Measurements from ENCODE around the gene OR11L1.

DNA sequence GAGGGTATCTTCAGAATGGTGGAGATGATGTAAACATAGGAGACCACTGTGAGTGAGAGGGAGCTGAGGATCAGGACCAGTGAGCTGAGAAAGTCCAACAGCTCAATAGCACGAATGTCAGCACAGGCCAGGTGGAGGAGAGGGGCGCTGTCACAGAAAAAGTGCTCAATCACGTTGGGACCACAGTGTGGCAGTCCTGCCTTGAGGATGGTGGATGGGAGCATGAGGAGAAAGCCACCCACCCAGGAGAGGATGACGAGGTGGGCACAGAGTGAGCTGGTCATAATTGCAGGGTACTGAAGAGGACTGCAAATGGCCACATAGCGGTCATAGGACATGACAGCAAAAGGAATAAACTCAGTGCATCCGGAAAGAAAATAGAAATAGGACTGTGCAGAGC, 8.1 kb downstream of the OR11L1 start:
- no peak for TF ChIP-seq POLR2A (IDR thresholded peaks at IDR 0.05)
- TF ChIP-seq, protein P1, sequence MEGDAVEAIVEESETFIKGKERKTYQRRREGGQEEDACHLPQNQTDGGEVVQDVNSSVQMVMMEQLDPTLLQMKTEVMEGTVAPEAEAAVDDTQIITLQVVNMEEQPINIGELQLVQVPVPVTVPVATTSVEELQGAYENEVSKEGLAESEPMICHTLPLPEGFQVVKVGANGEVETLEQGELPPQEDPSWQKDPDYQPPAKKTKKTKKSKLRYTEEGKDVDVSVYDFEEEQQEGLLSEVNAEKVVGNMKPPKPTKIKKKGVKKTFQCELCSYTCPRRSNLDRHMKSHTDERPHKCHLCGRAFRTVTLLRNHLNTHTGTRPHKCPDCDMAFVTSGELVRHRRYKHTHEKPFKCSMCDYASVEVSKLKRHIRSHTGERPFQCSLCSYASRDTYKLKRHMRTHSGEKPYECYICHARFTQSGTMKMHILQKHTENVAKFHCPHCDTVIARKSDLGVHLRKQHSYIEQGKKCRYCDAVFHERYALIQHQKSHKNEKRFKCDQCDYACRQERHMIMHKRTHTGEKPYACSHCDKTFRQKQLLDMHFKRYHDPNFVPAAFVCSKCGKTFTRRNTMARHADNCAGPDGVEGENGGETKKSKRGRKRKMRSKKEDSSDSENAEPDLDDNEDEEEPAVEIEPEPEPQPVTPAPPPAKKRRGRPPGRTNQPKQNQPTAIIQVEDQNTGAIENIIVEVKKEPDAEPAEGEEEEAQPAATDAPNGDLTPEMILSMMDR (IDR thresholded peaks at IDR 0.05), result no peak

Measured in tibial nerve (tissue), 3 donors.